ENCODE results near the gene PRPF31.

Gene PRPF31

GRCh38 chr19:54136086-54136863 lies 20.7 kb downstream of the PRPF31 start:
- no peak for TF ChIP-seq CTCF (conservative IDR thresholded peaks at IDR 0.05; ENCODE audit: low read length)
- peak overlapping the region; percentile 66 for H3K4me3 ChIP-seq (ENCODE audit: low read length)
- DNase-seq (ENCODE audit: low read depth): peak; percentile 27

DNA sequence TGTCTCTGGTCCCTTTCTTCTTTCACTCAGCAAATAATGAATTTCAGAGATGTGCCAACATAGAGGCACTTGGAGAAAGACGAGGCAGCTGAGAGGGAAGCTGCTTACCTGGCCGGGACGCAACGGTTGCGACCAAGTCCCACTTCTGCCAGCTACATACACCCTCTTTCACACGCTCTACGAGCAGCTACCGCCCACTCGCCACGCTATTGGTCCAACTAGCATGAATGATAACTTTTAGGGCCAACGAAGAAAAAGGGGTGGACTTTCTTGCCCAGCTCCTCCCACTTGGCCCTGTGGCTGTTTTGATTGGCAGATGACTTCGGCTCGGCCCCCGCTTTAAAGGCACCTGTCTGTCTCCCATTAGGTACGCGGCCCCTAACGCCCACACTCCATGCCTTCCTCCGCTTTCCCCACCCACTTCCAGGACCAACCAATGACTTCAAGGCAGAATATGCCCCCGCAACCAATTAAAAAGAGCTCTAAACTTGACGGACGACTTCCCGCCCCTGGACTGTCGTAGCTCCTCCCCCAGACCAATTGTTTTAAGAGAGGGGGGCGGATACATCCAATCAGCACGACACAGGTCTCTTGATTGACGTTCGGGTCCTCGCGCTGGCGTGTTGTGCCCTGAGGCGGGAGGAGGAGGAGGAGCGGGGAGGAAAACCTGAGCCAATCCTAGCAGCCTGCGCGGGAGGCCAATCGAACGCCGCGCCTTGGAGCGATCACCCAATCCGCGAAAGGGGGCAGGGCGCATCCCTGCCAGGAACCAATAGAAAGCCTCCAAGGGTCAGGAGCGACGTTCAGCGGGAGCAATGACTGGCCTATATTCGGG lies 21.5 kb downstream of the PRPF31 start:
- no peak for TF ChIP-seq CTCF (conservative IDR thresholded peaks at IDR 0.05; ENCODE audit: low read length)
- peak; percentile 100 for DNase-seq (ENCODE audit: low read depth)
- peak overlapping the region; percentile 66 for H3K4me3 ChIP-seq (ENCODE audit: low read length)

- DNase-seq (ENCODE audit: low read depth): no peak
- no peak for TF ChIP-seq CTCF (conservative IDR thresholded peaks at IDR 0.05; ENCODE audit: low read length)
- peak within 1 kb of the TSS; percentile 75 for H3K4me3 ChIP-seq (ENCODE audit: low read length)
These were observed 22.3 kb downstream of the PRPF31 start, which contains the start of gene CNOT3 for GRCh38 chr19:54137699-54138488. TSS of gene CNOT3 (plus strand) at chr19:54137762. CDS start at chr19:54142979, 5,217 bp downstream.

DNA sequence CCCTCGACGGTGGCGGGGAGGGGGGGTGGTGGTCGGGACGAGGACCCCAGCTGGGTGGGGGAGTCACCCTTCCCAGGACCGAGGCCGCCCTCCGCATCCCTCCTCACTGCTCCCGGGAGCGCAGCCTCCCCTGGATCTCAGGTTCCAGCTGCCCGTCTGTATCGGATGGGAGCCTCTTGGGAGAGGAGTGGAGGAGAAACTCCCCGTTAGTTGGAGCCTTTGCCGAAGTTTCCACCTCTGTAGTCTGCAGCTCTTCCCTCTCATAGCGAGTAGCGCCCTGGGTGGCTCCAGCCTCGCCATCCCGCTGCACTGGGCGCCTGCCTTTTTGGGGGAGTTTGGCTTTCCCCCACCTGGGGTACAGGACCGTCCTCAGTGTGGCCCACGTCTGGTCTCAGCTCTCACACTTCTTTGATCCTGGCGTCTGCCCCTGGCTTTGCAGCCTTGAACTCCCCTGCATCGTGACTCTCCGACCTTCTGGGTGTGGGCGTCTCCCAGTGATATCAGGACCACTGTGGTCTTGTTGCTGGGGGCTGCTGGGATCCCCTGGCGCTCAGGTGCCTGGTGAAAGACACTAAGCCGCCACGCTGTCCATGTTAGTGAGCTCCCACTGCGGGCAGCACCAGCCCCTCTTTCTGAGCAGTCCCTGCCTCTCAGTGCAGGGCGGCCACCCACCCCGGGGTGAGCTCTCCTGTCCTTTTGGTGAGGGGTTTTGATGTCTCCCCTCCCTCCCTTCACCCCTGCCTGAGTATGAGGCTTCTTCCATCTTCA lies 23.1 kb downstream of the PRPF31 start:
- TF ChIP-seq CTCF (conservative IDR thresholded peaks at IDR 0.05; ENCODE audit: low read length): no peak
- peak overlapping the region; percentile 75 for H3K4me3 ChIP-seq (ENCODE audit: low read length)
- DNase-seq (ENCODE audit: low read depth): no peak

GRCh38 chr19:54141356-54141755 lies 25.8 kb downstream of the PRPF31 start:
- peak overlapping the region; percentile 36 for H3K4me3 ChIP-seq (ENCODE audit: low read length)
- TF ChIP-seq CTCF (conservative IDR thresholded peaks at IDR 0.05; ENCODE audit: low read length): no peak
- DNase-seq (ENCODE audit: low read depth): peak; percentile 90

- TF ChIP-seq CTCF (conservative IDR thresholded peaks at IDR 0.05; ENCODE audit: low read length): no peak
- H3K4me3 ChIP-seq (ENCODE audit: low read length): no peak overlapping the region
- no peak for DNase-seq (ENCODE audit: low read depth)
These were observed 26.7 kb downstream of the PRPF31 start for GRCh38 chr19:54142166-54142780.
